GM21825 (cell line): ENCODE results near the gene PDGFD.

Experiments
- ATAC-seq: cut with Tn5 transposase; IDR thresholded peaks from one replicate; pipeline ENCODE4 v1.9.1; 2021; ENCODE audit warnings: mild to moderate bottlenecking, moderate library complexity; ENCODE audit not compliant: unreplicated experiment

Gene PDGFD

GRCh38 chr11:104164028-104164520 lies at the start of gene PDGFD:
Gene PDGFD, minus strand, starts transcription at chr11:104164147.
- ATAC-seq = peak; percentile 84

GRCh38 chr11:104206936-104207335 lies 43.0 kb upstream of the PDGFD start:
- no peak for ATAC-seq

GRCh38 chr11:104205838-104206237 lies 41.9 kb upstream of the PDGFD start:
- no peak for ATAC-seq

DNA sequence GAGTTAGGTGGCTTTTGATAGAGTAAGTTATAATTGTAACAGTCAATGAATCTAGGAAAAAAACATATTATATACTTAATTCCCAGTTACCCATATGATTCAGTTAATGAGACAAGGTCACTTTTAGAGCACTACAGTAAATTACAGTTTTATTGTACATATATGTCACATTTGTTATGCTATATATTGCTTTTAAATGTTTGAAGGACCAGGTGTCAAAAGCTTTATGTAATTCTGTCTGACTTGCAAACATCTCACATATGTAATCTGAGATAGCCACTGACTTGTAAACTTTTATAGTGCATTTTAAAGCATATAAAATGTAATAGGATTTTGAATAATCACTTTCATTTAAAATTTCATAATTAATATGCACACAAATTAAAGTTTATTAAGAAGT lies 36.7 kb upstream of the PDGFD start:
- no peak for ATAC-seq

- ATAC-seq = no peak
Measured at GRCh38 chr11:104199053-104199452, 35.1 kb upstream of the PDGFD start.

DNA sequence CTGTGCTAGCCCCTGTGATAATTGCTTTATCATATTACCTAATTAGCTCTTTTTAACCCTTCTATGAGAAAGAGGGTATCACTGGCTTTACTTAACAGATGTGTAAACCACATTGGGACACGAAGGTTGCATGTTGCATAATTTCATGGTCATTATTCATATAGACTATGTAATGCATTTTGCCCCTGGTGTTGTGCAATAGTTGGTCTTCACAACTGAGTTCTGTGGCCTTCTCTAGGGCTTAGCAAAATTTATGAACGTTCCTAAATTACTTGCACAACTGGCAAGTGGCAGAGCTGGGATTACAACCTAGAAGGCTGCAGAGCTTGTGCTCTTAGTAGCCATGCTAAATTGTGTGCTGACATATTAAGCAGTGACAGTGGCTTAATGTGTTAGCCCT lies 34.6 kb upstream of the PDGFD start:
- ATAC-seq = no peak

DNA sequence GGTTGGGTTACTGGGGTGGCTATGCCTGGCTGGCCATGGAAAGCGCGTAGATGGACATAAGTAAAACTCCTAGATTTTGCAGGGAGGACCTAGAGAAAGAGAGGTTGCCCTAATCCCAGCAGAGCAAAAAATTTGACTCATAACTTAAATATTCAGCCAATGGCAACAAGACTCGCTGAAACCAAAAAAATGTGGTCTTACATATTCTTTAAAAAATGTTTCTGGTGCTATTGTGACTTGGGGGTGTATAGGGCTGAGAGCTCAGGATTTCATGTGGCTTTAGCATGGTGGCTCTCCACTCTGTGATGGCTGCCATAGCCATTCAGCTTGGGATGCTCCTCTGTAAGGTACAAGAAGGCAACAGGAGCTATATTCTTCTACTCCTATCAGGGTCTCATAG lies 27.2 kb upstream of the PDGFD start:
- ATAC-seq = no peak

- no peak for ATAC-seq
Measured at GRCh38 chr11:104183593-104183992, 19.6 kb upstream of the PDGFD start.

DNA sequence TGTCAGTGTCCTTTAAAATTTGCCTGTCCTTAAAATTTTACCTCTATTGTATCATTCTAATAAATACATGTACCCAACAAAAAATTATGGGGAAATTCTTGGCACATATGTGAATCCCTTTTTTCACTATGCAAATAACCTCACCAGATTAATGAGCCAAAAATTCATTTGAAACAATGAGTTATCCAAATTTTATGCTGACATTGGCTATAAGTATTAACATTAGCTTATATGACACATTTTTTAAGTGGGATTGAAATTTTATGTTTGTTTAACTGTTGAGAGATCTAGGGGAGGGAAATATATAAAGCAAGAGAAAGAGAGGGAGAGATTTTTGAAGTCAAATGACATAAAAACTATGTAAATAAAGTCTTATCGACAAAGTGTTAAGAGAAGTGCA lies 11.8 kb upstream of the PDGFD start:
- no peak for ATAC-seq

GRCh38 chr11:104169091-104169490 lies 5.1 kb upstream of the PDGFD start:
- ATAC-seq = no peak

DNA sequence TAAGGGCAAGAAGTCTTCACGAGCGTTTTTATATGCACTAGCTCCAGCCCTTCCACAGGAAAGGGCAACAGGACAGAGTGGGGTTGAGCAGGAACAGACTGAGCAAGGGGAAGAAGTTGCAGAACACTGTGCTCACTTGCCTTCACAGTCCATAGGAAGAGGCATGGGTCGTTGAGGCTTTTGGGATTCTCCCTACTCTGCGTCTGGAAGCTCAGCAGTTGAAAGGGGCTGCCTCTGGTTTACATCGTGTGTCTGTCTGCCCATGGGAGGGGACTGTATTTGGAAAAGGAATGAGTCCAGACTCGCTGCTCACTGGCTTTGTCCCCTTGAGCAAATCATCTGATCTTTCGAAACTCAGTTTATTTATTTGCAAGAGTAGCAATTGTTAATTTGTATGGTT lies 1.1 kb upstream of the PDGFD start:
- ATAC-seq = no peak

DNA sequence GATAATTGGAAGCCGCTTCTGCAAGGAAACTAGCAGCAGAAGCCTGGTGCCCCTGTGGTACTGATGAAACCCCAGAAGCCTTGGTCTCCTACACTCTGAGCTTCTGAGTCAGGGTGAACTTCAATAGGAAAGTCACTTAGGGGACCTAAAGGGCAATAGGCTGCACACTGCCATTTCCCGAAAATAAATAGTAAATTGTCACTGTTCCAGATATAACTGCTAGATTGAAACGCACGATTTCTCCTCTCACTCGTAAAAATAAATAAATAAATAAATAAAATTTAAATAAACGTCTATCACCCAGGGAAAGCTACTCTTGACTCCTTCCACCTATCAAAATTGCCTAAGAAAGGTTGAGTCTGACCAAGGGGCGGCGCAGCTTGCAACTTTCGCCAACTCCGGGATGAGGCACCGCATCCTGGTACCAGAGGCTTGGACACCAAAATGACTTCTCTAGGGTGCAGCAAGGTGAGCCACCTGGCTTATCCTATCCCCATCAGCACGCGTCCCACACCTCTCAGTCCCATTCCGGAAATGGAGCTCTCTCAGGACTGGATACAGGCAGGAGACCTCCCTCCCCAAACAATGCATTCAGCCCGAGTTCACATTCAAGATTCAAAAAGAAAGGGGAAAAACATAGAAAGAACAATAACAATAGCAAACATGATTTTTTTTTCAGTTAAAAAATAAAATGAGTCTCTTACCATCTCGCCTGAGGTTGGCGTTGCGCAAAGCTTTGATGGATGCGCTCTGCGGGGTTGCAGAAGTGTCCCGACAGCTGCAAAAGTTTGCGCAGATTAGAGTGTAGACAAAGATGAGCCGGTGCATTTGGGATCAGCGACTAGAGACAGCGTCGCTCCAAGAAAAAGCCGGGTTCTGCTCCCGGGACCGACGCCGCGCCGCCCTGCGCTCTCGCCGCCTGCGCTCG lies 583 bp downstream of the PDGFD start:
- no peak for ATAC-seq

GRCh38 chr11:104161751-104162450 lies 2.0 kb downstream of the PDGFD start:
- ATAC-seq = no peak

GRCh38 chr11:104159356-104159755 lies 4.6 kb downstream of the PDGFD start:
- no peak for ATAC-seq

DNA sequence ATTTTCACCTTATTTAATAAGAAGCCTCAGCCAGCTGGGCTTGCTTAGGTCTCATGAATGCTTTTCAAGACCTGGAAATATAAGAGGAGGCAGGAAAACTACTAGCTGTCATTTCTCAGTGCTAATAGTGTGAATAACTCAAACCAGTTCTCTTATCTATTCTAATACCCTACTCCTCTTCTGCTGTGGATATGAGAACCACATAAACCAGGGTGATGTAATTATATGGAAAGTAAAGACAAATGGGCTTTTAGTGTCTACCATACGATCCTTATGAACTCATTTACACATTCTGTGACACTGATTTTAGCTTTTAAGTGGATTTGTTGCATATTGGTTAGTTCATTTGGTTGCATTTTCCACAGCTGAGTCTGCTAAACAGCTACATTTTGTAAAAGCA lies 8.6 kb downstream of the PDGFD start:
- ATAC-seq = no peak

DNA sequence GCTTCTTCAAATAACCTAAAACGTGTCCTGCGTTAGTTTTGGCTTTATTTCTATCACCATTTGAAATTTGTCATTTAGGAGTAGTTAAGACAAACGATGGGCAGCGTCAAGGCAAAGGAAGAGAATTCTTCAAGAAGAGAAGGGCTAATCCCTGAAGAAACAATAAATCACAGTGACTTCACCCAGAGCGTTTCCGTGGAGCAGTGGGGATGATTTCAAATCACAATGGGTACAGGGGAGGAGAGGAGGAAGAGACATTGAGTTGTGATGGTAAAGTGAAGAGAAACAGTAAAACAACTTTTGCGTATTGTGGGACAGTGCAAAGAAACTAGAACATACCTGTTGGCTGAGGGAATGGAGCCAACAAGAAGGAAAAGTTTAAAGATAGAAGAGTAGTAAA lies 9.7 kb downstream of the PDGFD start:
- ATAC-seq = no peak

GRCh38 chr11:104152941-104153505 lies 10.9 kb downstream of the PDGFD start:
- no peak for ATAC-seq

DNA sequence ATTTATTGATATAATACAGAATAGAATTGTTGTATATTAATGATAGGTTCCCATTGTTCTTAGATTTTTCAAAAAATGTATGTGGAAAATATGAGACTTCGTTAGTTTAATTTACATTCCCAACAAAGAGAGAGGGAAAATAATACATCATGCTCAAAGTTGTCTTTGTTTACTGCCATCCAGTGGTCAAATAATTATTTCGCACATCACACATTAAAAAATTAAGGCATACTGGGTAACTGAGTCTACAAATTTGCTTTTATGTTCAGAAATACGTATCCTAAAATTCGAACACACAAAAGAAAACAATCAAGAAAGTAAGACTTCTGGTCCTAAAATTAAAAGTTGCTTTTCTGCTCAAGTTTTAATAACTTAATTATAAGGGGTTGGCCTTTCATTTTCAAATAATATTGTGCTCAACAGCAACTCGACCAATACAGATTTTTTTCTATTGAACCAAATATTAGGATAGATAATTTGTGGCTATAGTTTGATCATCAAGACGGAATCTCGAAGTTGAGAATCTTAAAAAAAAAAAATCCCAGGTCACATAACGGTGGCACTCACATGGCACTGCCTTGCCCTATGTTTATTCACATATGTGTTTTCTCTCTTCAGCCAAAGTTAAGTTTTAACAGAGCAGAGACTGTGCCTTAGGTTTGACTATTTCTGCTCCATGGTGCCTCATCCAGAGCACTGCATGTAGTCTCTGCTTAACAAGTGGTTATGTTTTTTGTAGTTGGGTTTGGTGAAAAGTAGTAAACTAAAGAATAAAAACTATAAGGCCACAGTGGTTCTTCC lies 12.3 kb downstream of the PDGFD start:
- no peak for ATAC-seq

- no peak for ATAC-seq
Measured at GRCh38 chr11:104148706-104149105, 15.2 kb downstream of the PDGFD start.

GRCh38 chr11:104148074-104148473 lies 15.9 kb downstream of the PDGFD start:
- ATAC-seq = no peak

DNA sequence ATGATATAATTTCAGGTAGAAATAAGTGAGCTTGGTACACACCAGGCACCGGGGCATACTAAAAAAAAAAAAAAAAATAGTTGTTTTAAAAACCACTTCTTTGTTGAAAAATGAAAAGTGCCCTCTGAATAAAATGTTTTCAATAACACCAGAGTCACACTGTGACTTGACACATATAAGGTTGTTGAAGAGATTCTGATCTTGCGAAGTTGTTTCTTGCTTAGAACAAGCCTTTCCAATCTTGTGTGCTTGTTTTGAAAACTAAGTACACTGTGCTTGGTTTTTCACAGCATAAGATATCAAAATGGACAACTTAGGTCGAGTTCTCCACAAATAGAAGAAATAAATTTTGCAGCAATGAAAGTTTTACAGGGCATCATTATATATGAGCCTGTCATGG lies 17.0 kb downstream of the PDGFD start:
- ATAC-seq = no peak
